ENCODE data around the gene POU1F1.
"Not testable (repeated sequence)": the region's sequence is repeated elsewhere in the genome, so short reads cannot be mapped to it uniquely, and the experiment has no call there.

Gene POU1F1

DNA sequence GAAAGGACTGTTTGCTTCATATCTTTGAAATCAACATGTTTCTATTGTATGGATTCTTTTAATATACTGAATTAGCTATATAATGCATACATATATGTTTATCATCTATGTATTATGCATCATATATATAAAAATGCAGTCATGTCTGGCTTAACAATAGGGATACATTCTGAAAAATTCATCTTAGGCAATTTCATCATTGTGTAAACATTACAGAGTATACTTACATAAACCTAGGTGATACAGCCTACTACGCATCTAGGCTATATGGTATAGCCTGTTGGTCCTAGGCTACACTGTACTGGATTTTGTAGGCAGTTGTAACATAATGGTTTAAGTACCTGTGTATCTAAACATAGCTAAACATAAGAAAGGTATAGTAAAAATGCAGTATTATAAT, 27.6 kb downstream of the POU1F1 start:
- Histone ChIP-seq H3K27me3 (ENCODE audit: low read depth, low read length) (no peaks in the 10 kb centered on the region), H3K4me3 (ENCODE audit: low read depth in 1 of 2, low read length in 2 of 2) (no peak overlapping the region), H3K4me1 (ENCODE audit: control insufficient read depth in 1 of 2, insufficient read depth in 2 of 2, low read length in 2 of 2) (peaks cover 0 to 6% of the 10 kb centered on the region in 2 donors), H3K9me3 (ENCODE audit: control insufficient read depth in 1 of 2, low read length in 2 of 2) (no peaks in the 10 kb centered on the region), H3K36me3 (ENCODE audit: control insufficient read depth in 1 of 2, insufficient read depth in 2 of 2, low read length in 2 of 2) (peaks cover 23 to 28% of the 10 kb centered on the region in 2 donors), H3K27ac (ENCODE audit: low read length) (no peak overlapping the region)

DNA sequence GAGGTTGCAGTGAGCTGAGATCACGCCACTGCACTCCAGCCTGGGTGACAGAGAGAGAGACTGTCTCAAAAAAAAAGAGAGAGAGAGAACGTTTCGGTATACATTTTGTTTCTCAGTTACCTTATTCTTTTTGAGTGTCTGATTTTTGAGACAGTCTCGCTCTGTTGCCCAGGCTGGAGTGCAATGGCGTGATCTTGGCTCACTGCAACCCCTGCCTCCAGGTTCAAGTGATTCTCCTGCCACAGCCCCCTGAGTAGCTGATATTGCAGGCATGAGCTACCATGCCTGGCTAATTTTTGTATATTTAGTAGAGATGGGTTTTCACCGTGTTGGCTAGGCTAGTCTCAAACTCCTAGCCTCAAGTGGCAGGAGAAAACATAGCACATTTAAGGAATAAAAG, 28.2 kb downstream of the POU1F1 start:
- not testable (repeated sequence) for H3K4me3 ChIP-seq (ENCODE audit: low read depth in 1 of 2, low read length in 2 of 2); H3K27ac ChIP-seq (ENCODE audit: low read length); H3K9me3 ChIP-seq (ENCODE audit: control insufficient read depth in 1 of 2, low read length in 2 of 2); H3K4me1 ChIP-seq (ENCODE audit: control insufficient read depth in 1 of 2, insufficient read depth in 2 of 2, low read length in 2 of 2); H3K27me3 ChIP-seq (ENCODE audit: low read depth, low read length)
- peaks cover 17 to 22% of the 10 kb centered on the region in 2 donors for H3K36me3 ChIP-seq (ENCODE audit: control insufficient read depth in 1 of 2, insufficient read depth in 2 of 2, low read length in 2 of 2)

DNA sequence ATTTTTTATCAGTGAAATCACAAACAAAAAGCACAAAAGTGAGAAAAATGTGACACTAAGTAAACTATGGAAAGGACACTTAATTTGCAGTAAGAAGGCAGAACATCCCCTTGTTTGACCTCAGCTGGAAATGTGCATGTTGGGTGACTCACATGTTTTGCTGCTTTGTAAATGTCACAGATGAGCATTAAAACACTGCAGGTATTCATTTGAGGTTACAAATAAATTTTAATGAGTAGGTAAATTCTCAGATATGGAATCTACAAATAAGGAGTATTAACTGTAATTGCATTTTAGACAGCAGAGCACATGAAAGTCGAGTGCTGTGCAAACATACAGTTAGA, 29.0 kb downstream of the POU1F1 start:
- Histone ChIP-seq H3K27me3 (ENCODE audit: low read depth, low read length) (no peaks in the 10 kb centered on the region), H3K27ac (ENCODE audit: low read length) (no peak overlapping the region), H3K9me3 (ENCODE audit: control insufficient read depth in 1 of 2, low read length in 2 of 2) (no peaks in the 10 kb centered on the region), H3K4me1 (ENCODE audit: control insufficient read depth in 1 of 2, insufficient read depth in 2 of 2, low read length in 2 of 2) (peaks cover 0 to 6% of the 10 kb centered on the region in 2 donors), H3K4me3 (ENCODE audit: low read depth in 1 of 2, low read length in 2 of 2) (no peak overlapping the region), H3K36me3 (ENCODE audit: control insufficient read depth in 1 of 2, insufficient read depth in 2 of 2, low read length in 2 of 2) (peaks cover 17 to 18% of the 10 kb centered on the region in 2 donors)

DNA sequence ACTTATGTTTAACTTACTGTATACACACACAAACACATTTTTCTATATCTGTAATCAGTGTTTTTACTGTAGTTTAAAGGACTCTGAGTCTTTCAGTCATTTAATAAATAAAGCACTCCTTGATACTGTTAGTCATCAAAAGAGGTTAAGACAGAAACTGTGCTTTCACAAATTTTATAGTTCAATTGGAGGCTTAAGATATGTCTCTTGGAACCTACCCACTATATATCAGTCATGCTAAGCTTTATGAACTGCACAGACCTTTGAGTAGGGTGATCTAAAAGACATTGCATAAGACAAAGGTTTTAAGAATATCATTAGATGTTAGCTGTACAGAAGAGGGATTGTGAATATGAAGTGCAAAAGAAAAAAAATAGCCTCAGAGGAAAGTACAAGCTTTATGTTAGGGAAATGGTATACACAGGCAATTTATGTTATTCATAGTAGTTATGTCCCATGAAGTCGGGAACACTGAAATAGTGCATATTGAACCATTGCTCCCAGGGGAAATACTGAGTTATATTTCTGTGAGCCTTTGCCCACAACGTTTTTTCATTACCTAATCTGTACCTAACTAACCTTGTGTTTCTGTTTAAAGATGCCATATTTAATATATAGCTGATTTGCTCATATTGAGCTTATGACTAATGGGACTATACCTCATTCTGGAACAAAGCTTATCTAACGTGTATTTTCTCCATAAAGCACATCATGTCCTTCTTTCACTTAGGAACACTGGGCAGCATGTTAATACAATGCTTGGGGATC, 29.5 kb downstream of the POU1F1 start:
- H3K4me1 ChIP-seq (ENCODE audit: control insufficient read depth in 1 of 2, insufficient read depth in 2 of 2, low read length in 2 of 2), result peaks cover 0 to 6% of the 10 kb centered on the region in 2 donors
- no peak overlapping the region for H3K4me3 ChIP-seq (ENCODE audit: low read depth in 1 of 2, low read length in 2 of 2)
- H3K36me3 ChIP-seq (ENCODE audit: control insufficient read depth in 1 of 2, insufficient read depth in 2 of 2, low read length in 2 of 2), result peaks cover 17% of the 10 kb centered on the region in 2 donors
- H3K9me3 ChIP-seq (ENCODE audit: control insufficient read depth in 1 of 2, low read length in 2 of 2), result no peaks in the 10 kb centered on the region
- H3K27me3 ChIP-seq (ENCODE audit: low read depth, low read length), result no peaks in the 10 kb centered on the region
- no peak overlapping the region for H3K27ac ChIP-seq (ENCODE audit: low read length)

DNA sequence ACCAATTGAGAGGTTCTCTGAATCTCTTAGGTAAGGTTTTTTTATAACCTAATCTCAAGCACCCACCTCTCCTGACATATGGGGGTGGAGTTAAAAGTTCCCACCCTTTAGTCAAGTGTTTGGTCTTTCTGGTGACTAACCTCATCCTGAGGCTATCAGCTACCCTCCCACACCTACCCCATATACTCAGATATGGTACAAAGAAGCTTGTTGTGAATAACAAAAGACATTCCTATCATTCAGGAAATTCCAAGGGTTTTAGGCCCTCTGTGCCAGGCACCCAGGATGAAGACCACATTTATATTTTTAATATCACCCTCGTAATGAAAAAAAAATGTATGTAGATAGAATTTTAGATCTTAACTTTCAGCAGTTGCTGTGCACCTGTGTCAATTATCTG, 40.3 kb downstream of the POU1F1 start:
- H3K27ac ChIP-seq (ENCODE audit: low read length), result no peak overlapping the region
- H3K4me1 ChIP-seq (ENCODE audit: control insufficient read depth in 1 of 2, insufficient read depth in 2 of 2, low read length in 2 of 2), result no peaks in the 10 kb centered on the region

DNA sequence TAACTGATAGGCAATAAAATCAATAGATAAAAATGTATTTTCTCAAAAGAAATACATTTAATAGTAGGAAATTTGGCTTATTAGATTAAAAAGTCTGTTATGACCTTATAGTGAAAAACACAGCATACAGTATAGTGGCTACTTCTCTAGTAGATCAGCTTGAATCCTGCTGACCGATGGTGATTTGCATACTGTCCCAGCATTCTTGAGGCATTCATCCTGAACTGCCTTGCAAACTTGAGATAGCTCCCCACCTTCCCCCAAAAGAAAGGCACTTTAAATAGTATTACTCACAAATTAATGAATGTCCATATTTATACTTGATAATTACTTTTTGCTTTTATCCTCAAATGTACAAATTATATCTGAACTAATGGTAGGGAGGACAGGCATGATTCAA, 42.6 kb downstream of the POU1F1 start:
- H3K27ac ChIP-seq (ENCODE audit: low read length), result no peak overlapping the region
- H3K9me3 ChIP-seq (ENCODE audit: control insufficient read depth in 1 of 2, low read length in 2 of 2), result no peaks in the 10 kb centered on the region
- no peaks in the 10 kb centered on the region for H3K36me3 ChIP-seq (ENCODE audit: control insufficient read depth in 1 of 2, insufficient read depth in 2 of 2, low read length in 2 of 2)
- no peaks in the 10 kb centered on the region for H3K27me3 ChIP-seq (ENCODE audit: low read depth, low read length)
- peaks cover 4% of the 10 kb centered on the region in 2 donors for H3K4me1 ChIP-seq (ENCODE audit: control insufficient read depth in 1 of 2, insufficient read depth in 2 of 2, low read length in 2 of 2)
- no peak overlapping the region for H3K4me3 ChIP-seq (ENCODE audit: low read depth in 1 of 2, low read length in 2 of 2)

More for the DNA sequence above, 40.3 kb downstream of the POU1F1 start:
- Histone ChIP-seq H3K9me3 (ENCODE audit: control insufficient read depth in 1 of 2, low read length in 2 of 2) (no peaks in the 10 kb centered on the region), H3K27me3 (ENCODE audit: low read depth, low read length) (no peaks in the 10 kb centered on the region), H3K4me3 (ENCODE audit: low read depth in 1 of 2, low read length in 2 of 2) (no peak overlapping the region), H3K36me3 (ENCODE audit: control insufficient read depth in 1 of 2, insufficient read depth in 2 of 2, low read length in 2 of 2) (no peaks in the 10 kb centered on the region)

DNA sequence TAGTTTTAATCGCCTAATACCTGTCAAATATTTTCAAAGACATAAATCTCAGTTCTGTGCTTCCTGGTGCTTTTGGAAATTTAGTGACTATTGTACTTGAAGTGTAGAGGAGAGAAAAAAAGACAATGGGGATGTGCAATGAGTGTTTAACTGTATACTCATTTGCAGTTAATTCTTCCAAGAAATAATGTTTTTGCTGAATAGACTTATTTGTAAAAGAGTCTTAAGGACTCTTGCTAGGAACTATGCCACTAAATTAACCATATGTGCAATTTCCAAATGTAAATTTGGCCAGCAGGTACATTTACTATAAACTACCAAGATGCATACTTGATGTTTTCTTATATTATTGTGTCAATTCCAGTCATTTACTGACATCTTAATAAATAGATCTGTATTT, 47.3 kb downstream of the POU1F1 start:
- peaks cover 0 to 10% of the 10 kb centered on the region in 2 donors for H3K36me3 ChIP-seq (ENCODE audit: control insufficient read depth in 1 of 2, insufficient read depth in 2 of 2, low read length in 2 of 2)
- H3K27ac ChIP-seq (ENCODE audit: low read length), result no peak overlapping the region
- H3K27me3 ChIP-seq (ENCODE audit: low read depth, low read length), result no peaks in the 10 kb centered on the region
- peaks cover 8 to 19% of the 10 kb centered on the region in 2 donors for H3K4me1 ChIP-seq (ENCODE audit: control insufficient read depth in 1 of 2, insufficient read depth in 2 of 2, low read length in 2 of 2)
- H3K9me3 ChIP-seq (ENCODE audit: control insufficient read depth in 1 of 2, low read length in 2 of 2), result no peaks in the 10 kb centered on the region
- peak overlapping the region in 1 of 2 donors; percentile 92 for H3K4me3 ChIP-seq (ENCODE audit: low read depth in 1 of 2, low read length in 2 of 2)

DNA sequence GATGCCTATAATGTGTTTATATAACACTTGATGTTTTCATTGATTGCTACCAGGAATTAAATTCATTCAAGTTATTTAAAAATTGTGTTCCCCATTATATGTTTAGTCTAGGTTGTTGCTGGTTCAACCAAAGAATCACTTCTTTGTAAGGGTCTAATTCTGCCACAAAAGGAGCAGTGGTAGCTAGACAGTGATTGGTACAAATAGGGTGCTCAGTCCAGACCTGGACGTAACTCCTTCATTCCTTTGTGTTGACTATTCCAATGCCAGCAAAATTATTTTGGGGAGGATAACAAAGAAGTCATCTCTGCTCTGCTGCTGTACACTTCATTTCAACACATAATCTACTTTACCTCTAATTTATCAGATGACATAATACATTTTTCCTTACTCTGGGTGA, 48.1 kb downstream of the POU1F1 start:
- H3K4me3 ChIP-seq (ENCODE audit: low read depth in 1 of 2, low read length in 2 of 2), result peak overlapping the region; percentile 92 to 93
- no peaks in the 10 kb centered on the region for H3K27me3 ChIP-seq (ENCODE audit: low read depth, low read length)
- H3K27ac ChIP-seq (ENCODE audit: low read length), result no peak overlapping the region
- peaks cover 0 to 10% of the 10 kb centered on the region in 2 donors for H3K36me3 ChIP-seq (ENCODE audit: control insufficient read depth in 1 of 2, insufficient read depth in 2 of 2, low read length in 2 of 2)
- peaks cover 8 to 19% of the 10 kb centered on the region in 2 donors for H3K4me1 ChIP-seq (ENCODE audit: control insufficient read depth in 1 of 2, insufficient read depth in 2 of 2, low read length in 2 of 2)
- H3K9me3 ChIP-seq (ENCODE audit: control insufficient read depth in 1 of 2, low read length in 2 of 2), result no peaks in the 10 kb centered on the region

DNA sequence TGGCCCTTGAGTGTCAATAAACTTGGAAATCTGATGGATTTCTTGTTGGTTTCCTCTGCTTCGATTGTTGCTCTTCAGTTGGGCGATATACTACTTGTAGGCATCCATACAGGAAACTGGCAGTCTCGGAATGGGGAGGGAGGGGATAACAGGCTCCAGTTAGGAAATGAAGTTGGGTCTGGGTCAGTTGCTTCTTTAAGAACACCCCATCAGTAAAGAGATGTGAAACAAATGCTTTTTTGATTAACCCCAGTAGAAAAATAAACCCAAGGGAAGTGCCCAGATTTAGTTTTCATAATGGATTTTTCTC, 48.6 kb downstream of the POU1F1 start:
- peaks cover 0 to 10% of the 10 kb centered on the region in 2 donors for H3K36me3 ChIP-seq (ENCODE audit: control insufficient read depth in 1 of 2, insufficient read depth in 2 of 2, low read length in 2 of 2)
- peak overlapping the region; percentile 91 for H3K27ac ChIP-seq (ENCODE audit: low read length)
- H3K9me3 ChIP-seq (ENCODE audit: control insufficient read depth in 1 of 2, low read length in 2 of 2), result no peaks in the 10 kb centered on the region
- peaks cover 8 to 19% of the 10 kb centered on the region in 2 donors for H3K4me1 ChIP-seq (ENCODE audit: control insufficient read depth in 1 of 2, insufficient read depth in 2 of 2, low read length in 2 of 2)
- no peaks in the 10 kb centered on the region for H3K27me3 ChIP-seq (ENCODE audit: low read depth, low read length)
- H3K4me3 ChIP-seq (ENCODE audit: low read depth in 1 of 2, low read length in 2 of 2), result peak overlapping the region; percentile 92 to 93

DNA sequence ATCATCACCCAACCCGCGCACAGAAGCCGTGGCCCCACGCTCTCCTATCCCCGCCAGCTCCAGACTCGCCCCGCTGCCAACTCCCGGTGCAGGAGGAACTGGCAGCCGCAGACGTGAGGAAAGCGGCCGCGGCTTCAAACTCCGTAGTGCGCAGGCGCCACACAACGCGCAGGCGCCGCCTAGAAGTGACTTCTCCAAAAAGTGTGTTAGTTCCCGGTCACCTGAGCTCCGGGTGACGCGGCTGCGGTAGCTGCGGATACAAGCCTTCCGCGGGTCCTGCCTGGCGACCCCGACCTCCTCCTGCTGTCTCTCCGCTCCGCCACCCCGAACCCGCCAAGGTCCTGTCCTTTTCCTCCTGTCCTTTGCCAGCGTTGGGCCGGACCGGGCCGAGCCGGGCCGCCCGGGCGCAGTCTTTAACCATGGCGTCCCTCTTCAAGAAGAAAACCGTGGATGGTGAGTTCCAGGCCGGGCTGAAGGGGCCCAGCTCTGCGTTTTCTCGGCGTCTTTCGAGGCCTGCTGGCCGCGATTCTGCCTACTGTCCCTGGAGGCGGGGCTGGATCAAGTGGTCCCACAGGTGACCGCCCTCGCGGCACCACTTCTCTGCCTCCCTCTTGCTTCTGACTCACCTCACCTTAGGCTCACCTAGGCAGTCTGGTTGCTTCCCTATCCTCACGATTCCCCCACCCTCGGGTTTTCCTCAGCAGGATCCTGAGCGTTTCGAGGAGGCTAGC, 49.1 kb downstream of the POU1F1 start, which contains the start of gene CHMP2B:
TSS of gene CHMP2B (plus strand) at position 206 of the 731 bp plus-strand sequence. CDS start at position 420, 214 bp downstream.
- Histone ChIP-seq H3K27me3 (ENCODE audit: low read depth, low read length) (no peaks in the 10 kb centered on the region), H3K4me1 (ENCODE audit: control insufficient read depth in 1 of 2, insufficient read depth in 2 of 2, low read length in 2 of 2) (peaks cover 8 to 19% of the 10 kb centered on the region in 2 donors), H3K4me3 (ENCODE audit: low read depth in 1 of 2, low read length in 2 of 2) (peak within 1 kb of the TSS; percentile 92 to 93), H3K36me3 (ENCODE audit: control insufficient read depth in 1 of 2, insufficient read depth in 2 of 2, low read length in 2 of 2) (peaks cover 0 to 10% of the 10 kb centered on the region in 2 donors), H3K27ac (ENCODE audit: low read length) (peak within 1 kb of the TSS; percentile 91), H3K9me3 (ENCODE audit: control insufficient read depth in 1 of 2, low read length in 2 of 2) (no peaks in the 10 kb centered on the region)

DNA sequence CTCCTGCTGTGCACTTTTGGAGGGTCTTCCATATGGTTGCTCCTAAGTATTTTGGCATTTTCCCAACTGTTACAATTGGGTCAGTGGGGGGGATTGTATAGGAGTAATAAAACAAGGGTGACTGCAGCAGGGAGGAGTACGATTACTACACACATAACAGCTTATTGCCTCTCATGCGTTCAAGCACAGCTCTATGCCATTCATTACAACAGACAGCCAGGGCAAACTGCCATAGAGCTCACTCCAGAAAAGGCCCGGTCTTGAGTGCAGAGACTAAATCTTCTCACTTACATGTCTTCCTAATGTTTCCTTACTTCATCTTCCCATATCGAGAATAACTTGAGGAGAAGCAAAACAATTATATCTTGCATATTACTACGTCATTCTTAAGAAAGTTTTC, 50.7 kb downstream of the POU1F1 start:
- H3K36me3 ChIP-seq (ENCODE audit: control insufficient read depth in 1 of 2, insufficient read depth in 2 of 2, low read length in 2 of 2), result peaks cover 0 to 10% of the 10 kb centered on the region in 2 donors
- H3K27me3 ChIP-seq (ENCODE audit: low read depth, low read length), result no peaks in the 10 kb centered on the region
- no peaks in the 10 kb centered on the region for H3K9me3 ChIP-seq (ENCODE audit: control insufficient read depth in 1 of 2, low read length in 2 of 2)
- peaks cover 8 to 19% of the 10 kb centered on the region in 2 donors for H3K4me1 ChIP-seq (ENCODE audit: control insufficient read depth in 1 of 2, insufficient read depth in 2 of 2, low read length in 2 of 2)
- H3K4me3 ChIP-seq (ENCODE audit: low read depth in 1 of 2, low read length in 2 of 2), result peak overlapping the region in 1 of 2 donors; percentile 92
- H3K27ac ChIP-seq (ENCODE audit: low read length), result no peak overlapping the region
